GM23338 (cell line): ENCODE measurements around the gene NRG3. TPM values are rescaled to one million over a fixed set of nuclear protein-coding genes. Genes with fewer than 3 reads are reported as not detected.

ENCODE experiments used
- ATAC-seq: fragments of 200-7000 bp; cut with Tn5 transposase; 3 replicates; pipeline ENCODE4 v1.9.1; 2020
- DNase-seq: peaks from one replicate; pipeline ENCODE4 v3.0.0-alpha.2; 2015; ENCODE audit warnings: low spot score
- H2AFZ ChIP-seq: fragments of 200-600 bp; sonication (generic); 2 replicates; pipeline ENCODE4 v1.8.0; 2016; ENCODE audit warnings: antibody characterized with exemption, mild to moderate bottlenecking, moderate library complexity
- H3F3A ChIP-seq: fragments of 200-600 bp; sonication (generic); replicated peaks from 2 replicates; pipeline ENCODE4 v1.8.0; 2017; ENCODE audit warnings: antibody characterized with exemption, mixed run types, low read depth
- H3K27ac ChIP-seq: fragments of 200-600 bp; sonication (generic); 2 replicates; pipeline ENCODE4 v1.6.1; 2016; ENCODE audit warnings: low read depth
- H3K27me3 ChIP-seq: fragments of 200-600 bp; sonication (generic); 2 replicates; pipeline ENCODE4 v1.8.0; 2016; ENCODE audit warnings: mild to moderate bottlenecking, mixed run types, moderate library complexity; ENCODE audit not compliant: insufficient read depth
- H3K36me3 ChIP-seq: fragments of 200-600 bp; sonication (generic); 2 replicates; pipeline ENCODE4 v1.8.0; 2016; ENCODE audit warnings: mild to moderate bottlenecking; ENCODE audit not compliant: insufficient read depth
- H3K4me1 ChIP-seq: fragments of 200-600 bp; sonication (generic); 2 replicates; pipeline ENCODE4 v1.8.0; 2016; ENCODE audit warnings: mild to moderate bottlenecking, moderate library complexity; ENCODE audit not compliant: insufficient read depth
- H3K4me2 ChIP-seq: fragments of 200-600 bp; sonication (generic); 2 replicates; pipeline ENCODE4 v1.7.1; 2017; ENCODE audit warnings: mixed run types
- H3K4me3 ChIP-seq: fragments of 200-600 bp; sonication (generic); 2 replicates; pipeline ENCODE4 v1.6.1; 2016; ENCODE audit warnings: mixed run types
- H3K79me2 ChIP-seq: fragments of 200-600 bp; sonication (generic); replicated peaks from 2 replicates; pipeline ENCODE4 v1.8.0; 2017; ENCODE audit warnings: mild to moderate bottlenecking; ENCODE audit not compliant: insufficient read depth
- H3K9me2 ChIP-seq: fragments of 200-600 bp; sonication (generic); 2 replicates; pipeline ENCODE4 v1.8.0; 2017; ENCODE audit not compliant: insufficient read depth
- H4K20me1 ChIP-seq: fragments of 200-600 bp; sonication (generic); replicated peaks from 2 replicates; pipeline ENCODE4 v1.8.0; 2017; ENCODE audit warnings: mild to moderate bottlenecking; ENCODE audit not compliant: insufficient read depth
- H3K27ac Mint-ChIP-seq: 2 replicates; pipeline ENCODE4 v1.8.0; 2020; ENCODE audit warnings: inconsistent platforms, mild to moderate bottlenecking, moderate library complexity, mixed read lengths
- H3K27me3 Mint-ChIP-seq: 3 replicates; pipeline ENCODE4 v1.8.0; 2022; ENCODE audit warnings: low read depth, mild to moderate bottlenecking, moderate library complexity, mixed read lengths, inconsistent platforms; ENCODE audit not compliant: insufficient read depth, poor library complexity
- H3K36me3 Mint-ChIP-seq: 3 replicates; pipeline ENCODE4 v1.8.0; 2021; ENCODE audit warnings: low read depth, mild to moderate bottlenecking, inconsistent platforms, moderate library complexity, mixed read lengths
- H3K4me1 Mint-ChIP-seq: 3 replicates; pipeline ENCODE4 v1.8.0; 2020; ENCODE audit warnings: mild to moderate bottlenecking, inconsistent platforms, mixed read lengths
- H3K4me3 Mint-ChIP-seq: 3 replicates; pipeline ENCODE4 v1.8.0; 2021; ENCODE audit warnings: moderate library complexity, mild to moderate bottlenecking, inconsistent platforms, mixed read lengths
- H3K9me3 Mint-ChIP-seq: 3 replicates; pipeline ENCODE4 v1.8.0; 2020; ENCODE audit warnings: moderate library complexity, mild to moderate bottlenecking, inconsistent platforms, mixed read lengths
- CREB1 ChIP-seq: fragments of 250-450 bp; sonication (Bioruptor Pico); IDR thresholded peaks from 2 replicates; pipeline ENCODE4 v1.5.0; 2020; ENCODE audit warnings: low read depth, mild to moderate bottlenecking, moderate library complexity
- ETS1 ChIP-seq: IDR thresholded peaks from 2 replicates; pipeline ENCODE4 v1.6.1; 2016; ENCODE audit warnings: antibody characterized with exemption
- EZH2 ChIP-seq: fragments of 200-600 bp; sonication (generic); IDR thresholded peaks from one replicate; pipeline ENCODE4 v1.8.0; 2017; ENCODE audit warnings: antibody characterized with exemption, mild to moderate bottlenecking, low read depth; ENCODE audit not compliant: unreplicated experiment
- EZH2phosphoT487 ChIP-seq: fragments of 200-600 bp; sonication (generic); IDR thresholded peaks from one replicate; pipeline ENCODE4 v1.8.1; 2018; ENCODE audit warnings: antibody characterized with exemption; ENCODE audit not compliant: unreplicated experiment
- JUNB ChIP-seq: IDR thresholded peaks from one replicate; pipeline ENCODE4 v1.6.1; 2016; ENCODE audit warnings: antibody characterized with exemption; ENCODE audit not compliant: unreplicated experiment
- NANOG ChIP-seq: IDR thresholded peaks from 2 replicates; pipeline ENCODE4 v1.6.1; 2016; ENCODE audit warnings: antibody characterized with exemption, borderline replicate concordance
- REST ChIP-seq: IDR thresholded peaks from one replicate; pipeline ENCODE4 v1.6.1; 2018; ENCODE audit warnings: antibody characterized with exemption; ENCODE audit not compliant: unreplicated experiment
- STAT1 ChIP-seq: IDR thresholded peaks from one replicate; pipeline ENCODE4 v1.6.1; 2016; ENCODE audit warnings: antibody characterized with exemption; ENCODE audit not compliant: unreplicated experiment
- ZNF114 ChIP-seq: fragments of 250-450 bp; sonication (Bioruptor Pico); IDR thresholded peaks from 2 replicates; pipeline ENCODE4 v1.5.0; 2020; ENCODE audit warnings: mild to moderate bottlenecking, moderate library complexity
- ZNF331 ChIP-seq: fragments of 250-450 bp; sonication (Bioruptor Pico); IDR thresholded peaks from 2 replicates; pipeline ENCODE4 v1.5.0; 2020; ENCODE audit warnings: low read depth, mild to moderate bottlenecking, moderate library complexity
- polyA plus RNA-seq: library from polyadenylated mRNA; unstranded; fragments of >200 nt; fragmentation: Nextera tagmentation; extraction: Ambion mirVana; gene quantifications from 2 replicates; pipeline ENCODE4 v1.2.1, GENCODE V29; 2016
- total RNA-seq: library from RNA; depleted of rRNA; stranded (reverse); fragments of >200 nt; shearing (Covaris generic); gene quantifications from 2 replicates; pipeline ENCODE4 v1.2.3, GENCODE V29; 2014

Gene NRG3
- total and polyA plus RNA-seq, 2 experiments from 2014 or later = 1.9 to 3.9 TPM

GRCh38 chr10:82558014-82558607, 683.1 kb downstream of the NRG3 start (continued):
- TF ChIP-seq STAT1 = no peak
- no peak for TF ChIP-seq EZH2phosphoT487
- TF ChIP-seq ZNF331 (CRISPR knock-in tag) = no peak
- TF ChIP-seq REST = no peak
- no peak for TF ChIP-seq EZH2
- no peak for TF ChIP-seq CREB1 (CRISPR knock-in tag)

- Mint-ChIP-seq H3K27me3 (peaks cover 2% of the 10 kb centered on the region), H3K9me3 (no peaks in the 10 kb centered on the region), H3K4me3 (no peak overlapping the region), H3K27ac (peak overlapping the region; percentile 81; the same call in 1 of the 2 replicates), H3K4me1 (no peaks in the 10 kb centered on the region), H3K36me3 (no peaks in the 10 kb centered on the region)
- Histone ChIP-seq H3K4me2 (no peak overlapping the region), H3K27ac (no peak overlapping the region), H3K9me2 (peaks cover 4% of the 10 kb centered on the region; the same call in 1 of the 2 replicates), H3K79me2 (no peaks in the 10 kb centered on the region), H2AFZ (no peak overlapping the region), H3K4me1 (no peaks in the 10 kb centered on the region), H3K4me3 (no peak overlapping the region), H3K36me3 (no peaks in the 10 kb centered on the region), H3K27me3 (no peaks in the 10 kb centered on the region), H3F3A (no peaks in the 10 kb centered on the region), H4K20me1 (no peaks in the 10 kb centered on the region)
- no peak for TF ChIP-seq EZH2
- no peak for TF ChIP-seq REST
- TF ChIP-seq NANOG = no peak
- no peak for TF ChIP-seq EZH2phosphoT487
- no peak for TF ChIP-seq ZNF331 (CRISPR knock-in tag)
- no peak for TF ChIP-seq ZNF114 (CRISPR knock-in tag)
- no peak for TF ChIP-seq JUNB
- TF ChIP-seq ETS1 = no peak
- no peak for ATAC-seq
- DNase-seq = no peak
Observed at GRCh38 chr10:82564353-82565196, 689.6 kb downstream of the NRG3 start.
